ENCODE results near the gene KSR1. TPM values are rescaled to one million over a fixed set of nuclear protein-coding genes. Genes with fewer than 3 reads are reported as not detected.

Gene KSR1
- total and polyA plus RNA-seq, 2 of the 8 experiments (the other 6 are each of a cell fraction or from before 2014, with no cell fraction given) = 14.1 to 34.7 TPM

DNA sequence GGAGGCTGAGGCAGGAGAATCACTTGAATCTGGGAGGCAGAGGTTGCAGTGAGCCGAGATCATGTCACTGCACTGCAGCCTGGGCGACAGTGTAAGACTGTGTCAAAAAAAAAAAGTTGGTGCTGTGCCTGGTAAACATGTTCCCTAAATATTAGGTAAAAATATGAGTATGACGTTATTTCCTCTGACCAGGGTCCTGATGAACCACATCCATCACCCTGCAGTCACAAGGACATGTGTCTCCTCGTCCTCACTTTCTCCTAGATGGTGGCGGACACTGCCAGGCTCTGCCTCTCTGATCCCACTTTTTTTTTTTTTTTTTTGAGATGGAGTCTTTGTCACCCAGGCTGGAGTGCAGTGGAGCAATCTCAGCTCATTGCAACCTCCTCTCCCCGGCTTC is 203.4 kb downstream of the KSR1 start:
- H3K36me3 ChIP-seq (ENCODE audit: control insufficient read depth in 2 of 4, insufficient read depth in 4 of 4, low read length in 3 of 4) = no peaks in the 10 kb centered on the region
- CTCF ChIA-PET (ENCODE audit: partially characterized antibody) = interaction anchor here (0.6 to 18.4 kb wide), 5 partner anchors 9 to 98 kb away, joined by 3 to 338 read pairs (median 6); no protein-coding TSS in a partner anchor
- H3K27ac ChIP-seq (ENCODE audit: low read depth, low read length) = no peak overlapping the region
- H2BK12ac ChIP-seq (ENCODE audit: low read depth, low read length) = no peak overlapping the region
- H3K23me2 ChIP-seq (ENCODE audit: low read depth, low read length) = no peaks in the 10 kb centered on the region
- no peaks in the 10 kb centered on the region for H3K27me3 ChIP-seq (replicated peaks in 1 of 4; ENCODE audit: control insufficient read depth in 3 of 4, extremely low read depth in 1 of 4, insufficient read depth in 3 of 4, low read length in 3 of 4)
- H4K91ac ChIP-seq (replicated peaks; ENCODE audit: insufficient read length, low read length) = no peak overlapping the region
- no peak overlapping the region for H3K14ac ChIP-seq (ENCODE audit: insufficient read length)
- no peak overlapping the region for H2BK5ac ChIP-seq (ENCODE audit: low read depth, low read length)
- H2BK20ac ChIP-seq (ENCODE audit: low read length) = no peak overlapping the region
- WGBS, 2 experiments (ENCODE audit: extremely low coverage in 1 of 2, insufficient coverage in 1 of 2, insufficient read length in 1 of 2, insufficient replicate concordance in 2 of 2, low coverage in 1 of 2, low lambda C conversion rate in 2 of 2, missing lambda C conversion rate in 1 of 2) = 95% methylated on average over 6 of the region's 6 CpGs; no CpG with 5 or more reads in 1 of the 2 experiments
- no peak overlapping the region for H4K8ac ChIP-seq (ENCODE audit: extremely low read depth, insufficient read depth, low read length)
- DNase-seq (ENCODE audit: low read depth in 1 of 2, low spot score in 2 of 2) = no peak
- POLR2A ChIA-PET (ENCODE audit: partially characterized antibody) = no interaction called here
- no peak overlapping the region for H3K4me2 ChIP-seq (ENCODE audit: insufficient read depth in 1 of 2, low read depth in 2 of 2, low read length in 2 of 2)
- H3K4me1 ChIP-seq (replicated peaks in 1 of 4; ENCODE audit: control insufficient read depth in 3 of 4, insufficient read depth in 4 of 4, low read length in 3 of 4) = no peaks in the 10 kb centered on the region
- no peak overlapping the region for H3K4me3 ChIP-seq (ENCODE audit: extremely low read depth in 1 of 4, insufficient read depth in 2 of 4, low read depth in 3 of 4, low read length in 4 of 4)
- no peaks in the 10 kb centered on the region for H3K79me2 ChIP-seq (ENCODE audit: control insufficient read depth in 1 of 2, insufficient read depth in 2 of 2, low read length in 2 of 2)
- no peak overlapping the region for H3K18ac ChIP-seq (ENCODE audit: extremely low read depth, low read length)
- no peaks in the 10 kb centered on the region for H4K20me1 ChIP-seq (replicated peaks in 1 of 2; ENCODE audit: control insufficient read depth in 1 of 2, insufficient read depth in 2 of 2, low read length in 2 of 2)
- no peak overlapping the region for H3K56ac ChIP-seq (replicated peaks; ENCODE audit: insufficient read length, low read depth, low read length)
- TF ChIP-seq BRCA1 (IDR thresholded peaks at IDR 0.05; ENCODE audit: low read depth, low read length) (no peak), MAFK (IDR thresholded peaks at IDR 0.05; ENCODE audit: low read depth, low read length) (no peak)
- no peak overlapping the region for H3K23ac ChIP-seq (ENCODE audit: insufficient read length)
- H2BK120ac ChIP-seq (replicated peaks; ENCODE audit: low read depth, low read length) = no peak overlapping the region
- no peak for FAIRE-seq
- H3K9me3 ChIP-seq (ENCODE audit: insufficient read depth in 2 of 2, low read depth in 1 of 2, low read length in 1 of 2) = no peaks in the 10 kb centered on the region
- H2AK5ac ChIP-seq (ENCODE audit: low read depth, low read length) = no peak overlapping the region
- H2AFZ ChIP-seq (ENCODE audit: low read length) = no peak overlapping the region
- H3K79me1 ChIP-seq (ENCODE audit: low read depth, low read length) = no peaks in the 10 kb centered on the region
- H2BK15ac ChIP-seq (ENCODE audit: low read length) = no peak overlapping the region
- H3K4ac ChIP-seq (replicated peaks; ENCODE audit: insufficient read length, low read depth, low read length) = no peak overlapping the region
- no peak overlapping the region for H3K9ac ChIP-seq (replicated peaks in 1 of 4; ENCODE audit: extremely low read depth in 1 of 4, low read depth in 3 of 4, low read length in 3 of 4)
- H4K5ac ChIP-seq (ENCODE audit: insufficient read length, low read depth, low read length) = no peak overlapping the region

All from H1 (cell line).